GM21515 (cell line): ENCODE data around the gene WDR6.

Experiments used
- ATAC-seq: cut with Tn5 transposase; IDR thresholded peaks from one replicate; pipeline ENCODE4 v1.9.1; 2021; ENCODE audit not compliant: unreplicated experiment

WDR6 gene

GRCh38 chr3:49027634-49028033 lies 20.4 kb downstream of the WDR6 start:
- no peak for ATAC-seq

DNA sequence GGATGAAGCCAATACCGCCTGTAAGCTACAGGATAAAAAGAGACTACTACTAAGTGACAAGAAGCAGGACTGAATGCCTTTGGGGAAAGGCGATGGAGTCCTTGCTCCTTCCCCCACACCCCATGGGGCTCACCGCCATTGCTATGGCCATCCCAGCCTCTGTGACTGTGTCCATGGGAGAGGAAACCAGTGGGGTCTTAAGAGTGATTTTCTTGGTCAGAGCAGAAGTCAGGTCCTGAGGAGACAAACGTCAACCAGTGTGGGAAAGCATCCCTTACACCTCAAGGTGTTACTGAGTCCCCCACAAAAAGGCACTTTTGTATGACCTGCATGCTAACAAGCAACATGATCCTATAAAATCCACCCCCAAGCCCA lies 21.1 kb downstream of the WDR6 start:
- ATAC-seq, result no peak

DNA sequence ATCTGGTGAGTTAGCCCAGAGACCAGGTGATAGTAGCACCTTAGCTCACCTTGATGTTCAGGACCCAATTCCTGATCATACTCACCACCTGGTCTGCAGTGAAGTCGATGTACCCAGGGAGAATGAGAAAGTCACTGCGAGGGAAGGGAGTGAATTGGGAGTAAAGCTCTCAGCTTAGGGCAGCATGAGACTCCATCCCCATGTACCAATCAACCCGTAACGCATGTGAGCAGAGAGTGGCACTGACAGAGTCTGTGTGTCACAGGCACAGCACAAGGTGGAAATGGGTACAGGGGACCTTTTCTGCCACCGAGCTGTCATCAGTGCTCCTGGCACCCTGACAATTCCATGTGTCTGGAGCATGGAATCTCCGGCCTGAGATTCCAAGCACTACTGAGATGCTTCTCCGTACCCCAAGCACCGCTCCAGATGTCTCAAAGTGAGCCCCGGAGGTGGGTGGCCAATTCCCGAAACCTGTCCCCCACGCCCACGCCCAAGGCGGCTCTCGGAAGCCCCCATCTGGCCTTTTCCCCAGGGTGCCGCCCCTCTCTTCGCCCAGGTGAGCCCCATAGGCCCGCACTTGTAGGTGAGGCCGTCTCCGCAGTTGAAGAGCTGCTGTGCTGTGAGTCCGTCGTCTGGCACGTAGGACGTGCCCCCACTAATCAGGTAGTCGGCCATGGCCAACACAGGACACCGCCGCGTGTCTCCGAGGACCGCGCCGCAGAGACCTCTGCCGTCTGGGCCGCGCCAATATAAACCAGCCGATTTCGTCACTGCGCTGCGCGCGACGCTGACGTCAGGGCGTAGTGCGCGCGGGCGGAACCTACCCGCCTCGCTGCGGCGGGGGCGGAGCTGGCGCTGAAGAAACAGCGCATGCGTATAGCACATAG lies 21.7 kb downstream of the WDR6 start, which contains the start of gene IMPDH2:
Gene IMPDH2, minus strand, starts transcription at position 726 of the 890 bp plus-strand sequence. Its CDS starts 48 bp downstream, at position 678.
- ATAC-seq, result peak; percentile 79

DNA sequence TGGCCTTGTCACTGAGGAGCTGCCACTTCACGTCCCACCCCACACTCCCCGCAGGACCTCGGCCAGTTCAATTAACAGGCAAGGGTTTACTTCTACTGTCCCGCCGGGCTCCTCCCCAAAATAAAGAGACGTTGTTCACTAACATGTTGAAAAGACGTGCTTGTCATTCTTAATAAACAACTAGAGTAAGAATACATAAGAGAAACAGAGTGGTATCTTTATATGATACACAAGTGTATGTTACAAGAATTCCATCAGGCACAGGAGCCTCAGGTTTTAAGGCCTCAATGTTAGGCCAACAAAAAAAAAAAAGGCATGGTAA lies 22.3 kb downstream of the WDR6 start:
- ATAC-seq, result no peak

DNA sequence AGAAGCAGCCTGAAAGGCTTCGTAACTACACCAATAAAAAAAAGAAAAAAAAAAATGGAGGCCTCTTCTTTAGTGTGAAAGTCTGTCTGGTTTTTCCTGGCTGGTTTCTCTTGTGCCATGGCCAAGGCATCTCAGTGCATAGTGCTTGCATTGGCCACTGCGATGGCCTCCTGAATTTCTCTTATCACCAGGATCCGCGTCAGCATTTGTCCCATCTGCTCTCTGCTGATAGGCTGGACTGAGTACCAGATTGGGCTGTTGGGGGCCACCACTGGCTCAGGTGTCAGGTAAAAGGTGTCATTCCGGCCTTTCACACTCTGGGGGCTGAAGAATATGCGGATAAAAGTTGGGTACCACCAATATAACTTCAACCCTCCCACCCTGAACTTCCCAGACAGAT lies 23.1 kb downstream of the WDR6 start:
- ATAC-seq, result no peak

DNA sequence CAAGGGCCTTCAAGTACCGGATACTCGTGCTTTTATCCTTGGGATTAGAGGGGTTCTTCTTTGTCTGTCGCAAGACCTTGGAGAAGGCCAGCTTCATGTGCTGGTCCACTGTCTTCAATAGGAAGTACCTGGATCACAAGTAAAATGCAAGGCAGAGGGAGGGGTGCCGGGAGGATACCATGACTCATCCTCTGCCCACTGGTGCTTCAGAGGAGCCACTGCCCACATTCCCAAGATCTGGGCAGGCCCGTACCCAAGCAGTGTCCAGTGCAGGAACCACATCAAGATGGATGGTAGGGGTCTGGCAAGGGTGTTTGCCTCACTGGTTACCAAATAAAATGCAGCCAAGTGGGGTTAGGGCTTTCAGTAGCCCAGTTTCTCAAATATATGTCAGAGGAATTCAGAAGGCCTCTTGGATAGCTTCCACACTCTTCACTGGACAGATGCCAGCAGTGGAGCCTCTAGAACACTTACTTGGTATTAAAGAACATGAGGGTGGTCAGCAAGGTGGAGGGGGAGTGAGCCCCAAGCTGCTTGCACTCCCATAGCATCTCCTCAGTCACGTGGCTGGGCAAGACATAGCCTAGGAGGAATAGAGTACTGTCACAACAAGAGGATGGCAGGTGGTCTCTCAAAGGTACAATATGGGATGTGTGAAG lies 25.6 kb downstream of the WDR6 start:
- ATAC-seq, result no peak

GRCh38 chr3:49034650-49035049 lies 27.5 kb downstream of the WDR6 start:
- ATAC-seq, result no peak

- no peak for ATAC-seq
Measured at GRCh38 chr3:49035281-49035680, 28.1 kb downstream of the WDR6 start.

- no peak for ATAC-seq
Measured at GRCh38 chr3:49053543-49053942, 46.4 kb downstream of the WDR6 start.

GRCh38 chr3:49054344-49054862 lies 47.2 kb downstream of the WDR6 start:
- ATAC-seq, result no peak

GRCh38 chr3:49057268-49057667 lies 50.1 kb downstream of the WDR6 start:
- ATAC-seq, result no peak

- no peak for ATAC-seq
Measured at GRCh38 chr3:49058011-49058410, 50.8 kb downstream of the WDR6 start.
